GM21423 (cell line): ENCODE measurements around the gene THBS1.

ENCODE experiments used
- ATAC-seq: cut with Tn5 transposase; IDR thresholded peaks from one replicate; pipeline ENCODE4 v1.9.1; 2021; ENCODE audit warnings: mild to moderate bottlenecking, moderate library complexity; ENCODE audit not compliant: unreplicated experiment

THBS1 gene

GRCh38 chr15:39627451-39628143 is 46.7 kb downstream of the THBS1 start:
- ATAC-seq = no peak

GRCh38 chr15:39628144-39628508 is 47.2 kb downstream of the THBS1 start:
- ATAC-seq = no peak

- no peak for ATAC-seq
Measured at GRCh38 chr15:39628546-39629257, 47.8 kb downstream of the THBS1 start.

GRCh38 chr15:39629371-39629770 is 48.5 kb downstream of the THBS1 start:
- no peak for ATAC-seq

- ATAC-seq = no peak
Measured at GRCh38 chr15:39629906-39630305, 49.0 kb downstream of the THBS1 start.

- no peak for ATAC-seq
Measured at GRCh38 chr15:39631357-39631756, 50.5 kb downstream of the THBS1 start.

- no peak for ATAC-seq
Measured at GRCh38 chr15:39638041-39638440, 57.2 kb downstream of the THBS1 start.

GRCh38 chr15:39639037-39639436 is 58.2 kb downstream of the THBS1 start:
- ATAC-seq = no peak

GRCh38 chr15:39640665-39641064 is 59.8 kb downstream of the THBS1 start:
- ATAC-seq = no peak

GRCh38 chr15:39641191-39641889 is 60.5 kb downstream of the THBS1 start:
- ATAC-seq = no peak

GRCh38 chr15:39642011-39642640 is 61.2 kb downstream of the THBS1 start:
- ATAC-seq = no peak

GRCh38 chr15:39643727-39644126 is 62.8 kb downstream of the THBS1 start:
- no peak for ATAC-seq

- ATAC-seq = no peak
Measured at GRCh38 chr15:39644136-39644535, 63.3 kb downstream of the THBS1 start.

- ATAC-seq = no peak
Measured at GRCh38 chr15:39645138-39645975, 64.5 kb downstream of the THBS1 start.

- no peak for ATAC-seq
Measured at GRCh38 chr15:39645976-39646257, 65.0 kb downstream of the THBS1 start.

- no peak for ATAC-seq
Measured at GRCh38 chr15:39646425-39646824, 65.5 kb downstream of the THBS1 start.
